Measurements from ENCODE around the gene CARHSP1. TPM values are rescaled to one million over a fixed set of nuclear protein-coding genes. Genes with fewer than 3 reads are reported as not detected.

CARHSP1 gene
- total and polyA plus RNA-seq, 2 experiments from 2014 or later, result 129 to 150 TPM

- Histone ChIP-seq H2AFZ (no peak overlapping the region), H3K9me3 (ENCODE audit: low read depth) (no peaks in the 10 kb centered on the region), H3K79me2 (ENCODE audit: insufficient read depth) (peaks cover 23% of the 10 kb centered on the region), H3K4me3 (no peak overlapping the region), H3K4me2 (ENCODE audit: unreplicated experiment) (no peak overlapping the region), H3F3A (ENCODE audit: insufficient read depth) (peaks cover 64% of the 10 kb centered on the region), H3K27me3 (replicated peaks; ENCODE audit: insufficient read depth) (no peaks in the 10 kb centered on the region), H3K9me2 (ENCODE audit: insufficient read depth) (no peaks in the 10 kb centered on the region), H4K20me1 (ENCODE audit: insufficient read depth) (no peaks in the 10 kb centered on the region), H3K4me1 (ENCODE audit: insufficient read depth) (peaks cover 12% of the 10 kb centered on the region), H3K9ac (no peak overlapping the region), H3K36me3 (ENCODE audit: low read depth) (peaks cover 17% of the 10 kb centered on the region; the same call in 1 of the 2 replicates), H3K27ac (no peak overlapping the region)
- in situ Hi-C loops (cut with MboI), result no loop called here
- DNase-seq, result no peak
- TF ChIP-seq EZH2 (IDR thresholded peaks at IDR 0.05; ENCODE audit: insufficient read depth, poor library complexity, severe bottlenecking) (no peak), EZH2phosphoT487 (IDR thresholded peaks at IDR 0.05; ENCODE audit: insufficient read depth, low read depth) (no peak)
- 86 to 89% methylated on average over 11 of the region's 11 CpGs for WGBS, 2 experiments (ENCODE audit: low coverage in 1 of 2, low lambda C conversion rate in 2 of 2, missing lambda C conversion rate in 2 of 2)
These were observed 13.6 kb downstream of the CARHSP1 start for GRCh38 chr16:8855051-8855786.

DNA sequence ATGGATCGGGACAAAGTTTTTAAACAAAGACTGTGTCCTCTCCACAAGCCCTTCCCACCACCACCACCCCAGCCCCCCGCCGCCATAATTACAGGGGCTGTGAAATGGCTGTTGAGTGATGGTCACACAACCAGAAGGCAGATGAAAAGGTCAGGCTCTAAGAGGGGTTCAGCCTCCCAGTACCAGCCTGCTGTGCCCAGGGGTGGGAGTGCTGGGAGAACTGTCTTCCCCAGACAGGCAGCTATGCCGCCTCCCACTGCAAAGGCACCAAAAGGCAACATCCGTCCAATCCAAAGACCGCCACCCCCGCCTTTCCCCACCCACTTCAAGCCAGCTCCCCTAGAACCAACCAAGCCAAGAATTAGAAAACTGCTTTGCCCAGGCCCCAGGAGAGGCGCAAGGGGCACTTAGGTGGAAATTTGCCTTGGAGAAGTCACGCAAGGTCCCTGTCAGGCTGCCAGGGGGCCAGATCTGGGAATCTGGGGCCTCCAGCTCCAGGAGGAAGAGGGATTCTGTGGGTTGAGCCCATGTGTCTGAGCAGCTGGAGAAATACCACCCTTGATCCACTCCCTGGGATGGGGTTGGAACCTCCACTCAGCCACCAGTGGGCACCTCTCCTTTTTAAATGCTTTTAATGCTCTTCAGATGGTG lies 14.4 kb downstream of the CARHSP1 start:
- Histone ChIP-seq H3K4me2 (ENCODE audit: unreplicated experiment) (no peak overlapping the region), H3K4me1 (ENCODE audit: insufficient read depth) (peaks cover 16% of the 10 kb centered on the region), H4K20me1 (ENCODE audit: insufficient read depth) (no peaks in the 10 kb centered on the region), H3K9me2 (ENCODE audit: insufficient read depth) (no peaks in the 10 kb centered on the region), H3K79me2 (ENCODE audit: insufficient read depth) (peaks cover 15% of the 10 kb centered on the region), H3K27ac (no peak overlapping the region), H3K36me3 (ENCODE audit: low read depth) (peaks cover 17% of the 10 kb centered on the region; the same call in 1 of the 2 replicates), H3K27me3 (replicated peaks; ENCODE audit: insufficient read depth) (no peaks in the 10 kb centered on the region), H3K4me3 (no peak overlapping the region), H2AFZ (no peak overlapping the region), H3K9ac (no peak overlapping the region), H3F3A (ENCODE audit: insufficient read depth) (peaks cover 68% of the 10 kb centered on the region), H3K9me3 (ENCODE audit: low read depth) (no peaks in the 10 kb centered on the region)
- no peak for DNase-seq
- in situ Hi-C loops (cut with MboI), result no loop called here
- TF ChIP-seq EZH2 (IDR thresholded peaks at IDR 0.05; ENCODE audit: insufficient read depth, poor library complexity, severe bottlenecking) (no peak), EZH2phosphoT487 (IDR thresholded peaks at IDR 0.05; ENCODE audit: insufficient read depth, low read depth) (no peak)
- 86 to 90% methylated on average over 8 to 9 of the region's 9 CpGs for WGBS, 2 experiments (ENCODE audit: low coverage in 1 of 2, low lambda C conversion rate in 2 of 2, missing lambda C conversion rate in 2 of 2)

- DNase-seq, result no peak
- H3K36me3 ChIP-seq (ENCODE audit: low read depth), result peaks cover 17% of the 10 kb centered on the region; the same call in 1 of the 2 replicates
These were observed 15.2 kb downstream of the CARHSP1 start for GRCh38 chr16:8853611-8854010.

DNA sequence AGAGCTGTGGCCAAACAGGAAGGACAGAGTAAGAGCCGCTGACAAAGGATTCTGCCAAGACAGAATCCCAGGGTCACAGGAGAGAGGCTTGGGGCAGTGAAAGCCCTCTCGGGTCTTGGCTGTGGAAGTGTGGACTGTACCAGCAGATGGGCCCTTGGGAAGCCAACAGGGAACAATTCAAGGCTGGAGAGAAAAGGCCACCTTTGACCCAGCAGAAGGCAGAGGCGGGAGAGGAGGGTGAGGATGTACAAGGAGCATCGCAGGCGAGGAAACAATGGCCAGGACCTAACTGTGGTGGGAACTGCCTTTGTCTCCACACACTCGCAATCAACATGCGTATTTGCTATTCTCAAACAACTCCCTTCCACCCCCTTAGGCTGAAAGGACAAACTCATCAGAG lies 15.7 kb downstream of the CARHSP1 start:
- Histone ChIP-seq H3K4me2 (ENCODE audit: unreplicated experiment) (no peak overlapping the region), H3K4me3 (no peak overlapping the region), H3K27me3 (replicated peaks; ENCODE audit: insufficient read depth) (no peaks in the 10 kb centered on the region), H3K79me2 (ENCODE audit: insufficient read depth) (peaks cover 4% of the 10 kb centered on the region), H3K36me3 (ENCODE audit: low read depth) (peaks cover 17% of the 10 kb centered on the region; the same call in 1 of the 2 replicates), H3K9me2 (ENCODE audit: insufficient read depth) (no peaks in the 10 kb centered on the region), H4K20me1 (ENCODE audit: insufficient read depth) (no peaks in the 10 kb centered on the region), H3F3A (ENCODE audit: insufficient read depth) (peaks cover 79% of the 10 kb centered on the region), H3K9ac (0 out of 2 replicates have a peak overlapping the region, but pooled peaks have one; percentile 5), H3K9me3 (ENCODE audit: low read depth) (no peaks in the 10 kb centered on the region), H3K27ac (peak overlapping the region; percentile 63), H3K4me1 (ENCODE audit: insufficient read depth) (peaks cover 26% of the 10 kb centered on the region), H2AFZ (no peak overlapping the region)
- in situ Hi-C loops (cut with MboI), result no loop called here
- DNase-seq, result no peak
- 90 to 92% methylated on average over 7 of the region's 7 CpGs for WGBS, 2 experiments (ENCODE audit: low coverage in 1 of 2, low lambda C conversion rate in 2 of 2, missing lambda C conversion rate in 2 of 2)
- no peak for TF ChIP-seq EZH2phosphoT487 (IDR thresholded peaks at IDR 0.05; ENCODE audit: insufficient read depth, low read depth)

More at GRCh38 chr16:8853611-8854010, 15.2 kb downstream of the CARHSP1 start:
- in situ Hi-C loops (cut with MboI), result no loop called here
- H3F3A ChIP-seq (ENCODE audit: insufficient read depth), result peaks cover 74% of the 10 kb centered on the region
- H4K20me1 ChIP-seq (ENCODE audit: insufficient read depth), result no peaks in the 10 kb centered on the region
- TF ChIP-seq EZH2 (IDR thresholded peaks at IDR 0.05; ENCODE audit: insufficient read depth, poor library complexity, severe bottlenecking) (no peak), EZH2phosphoT487 (IDR thresholded peaks at IDR 0.05; ENCODE audit: insufficient read depth, low read depth) (no peak)
- no peak overlapping the region for H2AFZ ChIP-seq
- no peaks in the 10 kb centered on the region for H3K27me3 ChIP-seq (replicated peaks; ENCODE audit: insufficient read depth)
- H3K9ac ChIP-seq, result no peak overlapping the region
- H3K9me2 ChIP-seq (ENCODE audit: insufficient read depth), result no peaks in the 10 kb centered on the region
- H3K27ac ChIP-seq, result peak overlapping the region; percentile 63
- no peaks in the 10 kb centered on the region for H3K9me3 ChIP-seq (ENCODE audit: low read depth)
- H3K4me3 ChIP-seq, result no peak overlapping the region
- H3K4me2 ChIP-seq (ENCODE audit: unreplicated experiment), result no peak overlapping the region
- peaks cover 24% of the 10 kb centered on the region for H3K4me1 ChIP-seq (ENCODE audit: insufficient read depth)
- WGBS, 2 experiments (ENCODE audit: low coverage in 1 of 2, low lambda C conversion rate in 2 of 2, missing lambda C conversion rate in 2 of 2), result 95% methylated on average over 7 of the region's 7 CpGs
- peaks cover 7% of the 10 kb centered on the region for H3K79me2 ChIP-seq (ENCODE audit: insufficient read depth)
